Renal pelvis (tissue), 4 donors: ENCODE measurements around the gene ST6GALNAC4. TPM values are rescaled to one million over a fixed set of nuclear protein-coding genes. Genes with fewer than 3 reads are reported as not detected.
A peak's percentile ranks its signal among the peaks of the same experiment; 100 is the strongest.

Experiments
- DNase-seq: peaks from one replicate; pipeline ENCODE4 v3.0.0-alpha.2; 2013
- polyA plus RNA-seq, 3 donors: library from polyadenylated mRNA; unstranded; fragments of 120-200 nt; gene quantifications; one replicate each; pipeline ENCODE4 v1.2.1, GENCODE V29; 2013; ENCODE audit not compliant: insufficient read length in 3 of 3

Gene ST6GALNAC4
- polyA plus RNA-seq, 3 donors = 13.5 to 17.2 (median 16.1) TPM

DNA sequence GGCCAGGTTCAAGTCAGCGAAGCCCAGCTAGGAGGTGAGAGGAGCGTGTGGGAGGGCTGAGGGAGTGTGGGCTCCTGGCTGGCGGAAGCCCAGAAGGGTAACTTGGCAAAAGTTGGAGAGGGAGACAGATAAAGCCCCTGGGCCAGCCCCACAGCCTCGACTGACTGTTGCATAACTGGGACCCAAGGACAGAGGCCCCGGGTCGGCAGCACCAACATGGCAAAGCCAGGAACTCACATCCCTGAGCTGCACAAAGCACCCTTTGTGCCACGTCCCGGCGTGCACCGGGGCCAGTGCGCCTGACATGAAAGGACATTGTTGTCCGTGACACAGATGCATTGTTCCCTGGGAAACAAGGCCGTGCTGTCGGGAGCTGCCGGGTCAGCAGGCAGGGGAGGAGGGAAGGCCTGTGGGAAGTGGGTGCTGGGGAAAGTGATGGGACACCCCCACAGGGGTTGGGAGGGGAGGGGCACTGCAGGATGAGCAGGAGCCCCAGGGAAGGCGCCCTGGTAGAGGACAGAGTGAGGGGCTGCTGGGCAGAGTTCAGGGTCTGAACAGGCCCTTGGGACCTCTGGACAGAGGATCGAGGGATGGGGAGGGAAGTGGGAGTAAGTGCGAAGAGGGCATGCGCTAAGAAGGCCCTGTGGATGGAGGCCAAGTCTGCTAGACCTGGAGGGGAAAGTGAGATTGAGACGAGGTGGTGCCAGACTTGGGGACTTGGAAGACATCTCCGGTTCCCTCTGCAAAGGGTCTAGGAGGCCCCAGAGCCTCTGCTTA is 33.9 kb upstream of the ST6GALNAC4 start:
- DNase-seq = no peak

DNA sequence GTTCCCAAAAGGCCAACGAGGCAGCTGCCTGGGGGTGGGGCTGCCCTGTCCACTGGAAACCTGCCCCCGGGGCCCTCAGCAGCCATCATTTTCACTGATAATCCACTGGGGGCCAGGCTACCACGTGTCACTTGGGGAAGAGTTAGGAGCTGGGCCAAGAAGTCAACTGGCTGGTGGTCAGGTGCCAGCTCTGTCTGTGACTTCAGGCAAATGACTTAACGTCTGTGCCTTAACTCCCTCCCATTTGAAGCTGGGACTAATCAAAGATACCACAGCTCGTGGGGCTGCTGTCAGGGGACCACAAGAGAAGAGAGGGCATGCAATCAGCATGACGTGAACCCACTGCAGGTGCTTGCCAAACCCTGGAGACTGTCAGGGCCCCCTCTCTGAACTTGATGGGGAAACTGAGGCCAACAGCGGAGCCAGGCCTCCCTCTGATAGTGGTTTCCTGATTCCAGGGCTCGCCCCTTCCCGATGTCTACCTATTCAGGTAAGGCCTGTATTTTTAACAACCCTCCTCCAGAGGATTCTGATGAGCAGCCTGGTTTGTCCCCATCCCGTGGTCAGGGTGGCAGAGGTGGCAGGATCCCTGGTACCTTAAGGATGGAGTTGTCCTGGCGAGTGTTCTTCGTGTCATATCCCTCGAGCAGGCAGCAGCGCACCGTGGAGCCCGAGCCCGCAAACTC is 33.1 kb upstream of the ST6GALNAC4 start:
- DNase-seq = no peak

DNA sequence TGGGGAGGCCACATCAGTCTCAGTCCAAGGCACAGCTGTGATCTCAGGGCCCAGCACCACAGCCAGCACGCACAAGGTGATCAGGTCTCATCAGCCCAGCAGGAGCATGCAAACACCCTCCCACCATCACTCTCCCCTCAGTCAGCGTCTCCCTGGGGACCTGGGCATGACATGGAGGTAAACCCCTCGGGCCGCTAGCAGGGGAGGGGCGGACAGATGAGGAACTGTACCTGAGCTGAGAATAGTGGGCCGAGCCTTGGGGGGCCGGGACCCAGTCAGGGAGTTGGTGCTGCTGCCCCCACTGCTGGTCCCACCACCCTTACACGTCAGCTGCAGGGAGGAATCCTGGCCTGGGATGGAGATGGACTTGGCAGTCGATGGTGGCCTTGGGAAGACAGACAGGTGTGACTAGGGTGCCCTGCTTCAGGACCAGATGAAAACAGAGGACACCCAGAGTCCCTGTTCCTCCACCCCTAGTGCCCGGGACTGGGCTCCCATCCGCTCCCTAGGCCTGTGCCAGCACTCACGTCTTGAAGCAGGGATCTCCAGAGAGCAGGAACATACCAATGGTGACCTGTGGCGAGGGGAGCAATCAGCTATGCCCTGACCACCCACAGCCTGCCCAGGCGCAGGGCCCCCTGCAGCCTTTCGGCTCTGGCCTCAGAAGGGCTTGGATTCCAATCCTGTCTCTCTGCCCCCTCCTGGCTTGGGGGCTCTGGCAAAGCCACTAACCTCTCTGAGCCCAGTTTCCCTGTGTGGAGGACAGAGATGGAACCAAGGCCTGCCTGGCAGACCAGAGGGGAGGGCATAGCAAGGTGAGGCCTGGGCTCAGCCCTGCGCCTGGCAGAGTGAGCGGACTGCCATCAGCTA is 31.2 kb upstream of the ST6GALNAC4 start:
- no peak for DNase-seq

DNA sequence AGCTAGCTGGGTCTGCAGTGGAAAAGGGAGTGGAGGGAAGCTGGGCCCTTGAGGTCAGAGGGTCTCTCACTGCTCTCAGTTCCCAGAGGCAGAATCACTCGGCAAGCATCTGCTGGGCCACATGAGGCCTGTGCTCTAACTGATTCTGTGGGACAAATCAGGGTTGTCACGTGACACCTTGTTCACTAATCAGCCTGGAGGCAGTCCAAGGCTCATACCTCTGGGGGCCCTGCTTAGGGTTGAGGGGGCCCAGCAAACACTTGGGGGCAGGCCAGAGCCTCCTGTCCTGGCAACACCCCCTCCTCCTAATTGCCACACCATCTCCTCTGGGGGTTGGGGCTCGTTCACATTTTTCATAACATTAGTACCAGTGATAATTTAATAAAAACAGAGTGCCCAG is 29.9 kb upstream of the ST6GALNAC4 start:
- DNase-seq = no peak

DNA sequence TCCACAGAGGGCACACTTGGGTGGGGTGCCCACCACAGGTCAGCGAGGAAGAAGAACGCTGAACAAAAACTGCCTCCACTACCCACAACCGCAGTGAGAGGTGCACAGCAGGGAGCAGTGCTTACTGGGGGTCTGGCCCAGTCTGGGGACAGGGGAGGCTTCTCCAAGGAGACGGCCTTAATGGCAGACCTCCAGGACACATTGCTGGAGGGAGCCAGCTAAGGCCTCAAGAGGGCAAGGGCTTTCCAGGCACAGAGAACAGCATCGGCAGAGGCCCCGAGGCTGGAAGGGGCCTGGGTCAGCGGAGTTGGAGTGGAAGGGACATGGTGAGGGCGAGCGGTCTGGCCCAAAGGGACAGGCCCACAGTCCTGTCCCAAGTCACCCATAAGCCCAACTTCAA is 29.1 kb upstream of the ST6GALNAC4 start:
- no peak for DNase-seq

DNA sequence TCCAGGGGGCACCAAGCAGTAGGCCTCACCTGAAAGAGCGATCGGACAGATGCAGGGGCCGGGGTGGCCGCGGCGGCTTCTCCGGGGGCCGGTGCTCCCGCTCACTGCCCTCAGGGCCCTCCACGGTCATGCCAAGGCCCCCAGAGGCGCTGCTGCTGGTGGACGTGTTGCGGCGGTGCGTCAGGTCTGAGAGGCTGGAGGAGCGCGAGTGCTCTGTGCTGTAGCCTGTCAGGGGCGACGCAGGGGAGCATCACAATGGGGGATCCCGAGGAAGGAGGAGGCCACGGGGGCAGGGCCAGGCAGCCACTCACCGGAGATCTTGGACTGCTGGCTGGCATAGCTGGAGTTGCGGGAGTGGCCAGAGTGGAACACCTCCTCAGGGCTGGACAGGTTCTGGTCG is 28.5 kb upstream of the ST6GALNAC4 start:
- DNase-seq = no peak

DNA sequence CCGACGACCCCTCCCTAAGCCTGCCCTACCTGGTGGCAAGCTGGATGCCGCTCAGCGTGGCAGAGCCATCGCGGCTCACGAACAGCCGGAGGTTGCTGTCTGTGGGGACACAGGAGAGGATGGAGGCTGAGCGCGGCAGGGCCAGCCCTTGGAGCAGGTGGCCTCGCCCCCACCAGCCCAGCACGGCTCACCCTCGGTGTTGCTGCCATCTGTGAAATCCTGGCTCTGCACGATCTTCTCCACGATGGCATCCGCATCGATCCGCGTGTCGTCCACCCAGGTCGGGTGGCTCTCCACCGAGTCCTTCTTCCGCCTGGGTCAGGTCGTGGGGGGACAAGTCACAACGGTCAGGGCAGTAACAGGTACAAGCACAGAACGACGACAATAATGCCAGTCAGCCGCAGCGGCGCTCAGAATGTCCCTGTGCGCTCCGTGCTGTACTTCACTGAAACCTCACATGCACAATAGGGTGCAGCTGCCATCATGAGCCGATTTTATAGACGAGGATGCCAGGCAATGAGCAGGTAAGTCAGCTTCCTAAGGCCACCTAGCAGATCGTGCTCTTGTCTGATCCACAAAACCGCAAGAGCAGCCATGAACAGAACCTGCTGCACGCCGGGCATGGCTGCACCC is 27.9 kb upstream of the ST6GALNAC4 start:
- no peak for DNase-seq

DNA sequence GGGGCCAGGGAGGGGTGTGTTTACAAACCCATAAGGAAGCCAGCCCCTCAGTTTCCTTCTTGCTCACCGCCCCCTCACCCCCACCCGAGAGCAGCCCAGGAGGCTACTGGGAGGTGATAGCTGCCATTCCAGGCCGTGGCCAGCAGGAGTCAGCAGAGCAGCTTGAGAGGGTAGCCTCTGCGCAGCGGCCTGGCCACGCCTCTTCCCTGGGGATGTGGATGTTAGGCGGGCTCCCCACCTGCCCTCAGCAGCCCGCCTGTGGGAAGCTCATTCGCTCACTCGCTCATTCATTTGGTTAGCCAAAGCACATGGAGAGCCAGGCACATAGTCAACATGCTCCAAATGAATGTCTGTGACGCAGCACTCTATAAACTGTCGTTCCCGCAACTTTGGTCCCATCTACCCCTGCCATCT is 26.9 kb upstream of the ST6GALNAC4 start:
- DNase-seq = no peak

DNA sequence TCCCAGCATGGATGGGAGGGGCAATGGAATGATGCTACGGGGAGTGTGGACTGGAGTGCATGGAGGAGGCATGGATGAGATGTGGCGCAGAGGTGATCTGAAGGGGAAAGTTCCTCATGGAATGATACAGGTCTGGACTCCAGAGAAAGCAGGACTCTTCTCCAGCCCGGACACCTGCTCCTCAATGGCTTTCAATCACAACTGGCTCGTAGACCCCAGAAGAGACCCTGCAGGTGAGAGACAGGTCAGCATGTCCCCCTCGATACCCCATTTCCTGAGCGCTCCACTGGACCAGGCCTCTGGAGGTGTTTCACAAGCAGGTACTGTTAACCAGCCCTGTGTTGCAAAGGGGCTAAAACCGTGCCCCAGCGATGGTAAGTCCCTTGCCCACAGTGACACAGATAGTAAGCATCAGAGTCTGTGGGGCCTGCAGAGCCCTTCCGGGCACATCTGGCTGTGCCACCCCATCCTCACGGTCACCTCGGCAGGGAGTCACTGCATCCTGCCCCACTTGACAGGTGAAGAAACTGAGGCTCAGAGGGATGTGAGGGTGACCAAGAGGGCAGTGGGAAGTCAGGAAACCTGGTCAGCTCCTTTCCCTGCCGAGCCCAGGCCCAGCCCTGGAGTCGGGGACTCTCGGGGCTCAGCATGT is 26.3 kb upstream of the ST6GALNAC4 start:
- DNase-seq = no peak

DNA sequence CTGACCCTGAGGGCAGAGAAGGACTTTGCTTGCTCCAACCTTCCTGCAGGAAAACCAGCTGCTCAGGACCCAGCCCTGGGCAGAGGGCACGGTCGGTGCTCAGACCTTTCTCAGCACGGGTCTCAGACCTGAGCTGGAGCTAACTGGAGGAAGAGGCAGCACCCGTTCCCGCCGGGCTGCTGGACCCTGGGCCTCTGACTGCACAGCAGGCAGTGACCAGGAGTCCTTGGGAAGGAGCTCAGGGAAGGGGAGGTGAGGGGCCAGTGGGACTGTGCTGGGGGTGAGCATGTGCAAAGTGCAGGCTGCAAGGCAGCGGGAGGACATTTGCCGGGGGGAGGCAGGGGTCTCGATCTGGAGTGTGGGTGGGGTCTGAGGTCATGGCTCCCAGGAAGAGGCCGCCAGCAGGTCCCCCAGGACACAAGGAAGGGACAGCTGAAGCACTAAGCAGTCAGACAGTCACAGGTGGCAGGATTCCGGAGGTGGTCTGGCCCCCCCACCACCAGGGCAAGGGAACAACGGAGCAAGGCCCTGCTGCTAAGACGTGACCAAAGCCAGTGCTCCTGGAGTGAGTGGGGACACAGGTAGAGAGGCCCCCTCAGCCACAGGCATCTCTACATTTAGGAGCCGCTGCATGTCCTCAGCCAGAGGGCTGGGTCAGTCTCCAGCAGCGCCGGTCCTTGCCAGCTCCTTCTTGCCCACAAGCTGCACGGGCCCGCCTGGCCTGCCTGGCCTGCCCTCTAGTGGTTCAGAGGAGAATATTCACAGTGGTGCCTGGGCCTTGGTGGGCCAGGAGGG is 25.6 kb upstream of the ST6GALNAC4 start:
- DNase-seq = no peak

DNA sequence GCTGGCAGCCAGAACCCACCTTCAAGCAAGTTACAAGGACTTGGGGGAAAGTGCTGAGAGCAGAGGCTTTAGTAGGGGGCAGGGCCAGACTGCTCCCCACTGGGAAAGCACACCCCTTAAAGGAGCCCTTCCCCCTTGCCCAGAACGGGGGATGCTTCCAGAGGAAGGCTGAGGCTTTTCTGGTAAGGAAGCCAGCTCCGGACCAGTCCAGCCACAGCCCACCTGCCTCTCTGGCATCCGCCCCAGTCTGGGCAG is 25.0 kb upstream of the ST6GALNAC4 start:
- DNase-seq = no peak

DNA sequence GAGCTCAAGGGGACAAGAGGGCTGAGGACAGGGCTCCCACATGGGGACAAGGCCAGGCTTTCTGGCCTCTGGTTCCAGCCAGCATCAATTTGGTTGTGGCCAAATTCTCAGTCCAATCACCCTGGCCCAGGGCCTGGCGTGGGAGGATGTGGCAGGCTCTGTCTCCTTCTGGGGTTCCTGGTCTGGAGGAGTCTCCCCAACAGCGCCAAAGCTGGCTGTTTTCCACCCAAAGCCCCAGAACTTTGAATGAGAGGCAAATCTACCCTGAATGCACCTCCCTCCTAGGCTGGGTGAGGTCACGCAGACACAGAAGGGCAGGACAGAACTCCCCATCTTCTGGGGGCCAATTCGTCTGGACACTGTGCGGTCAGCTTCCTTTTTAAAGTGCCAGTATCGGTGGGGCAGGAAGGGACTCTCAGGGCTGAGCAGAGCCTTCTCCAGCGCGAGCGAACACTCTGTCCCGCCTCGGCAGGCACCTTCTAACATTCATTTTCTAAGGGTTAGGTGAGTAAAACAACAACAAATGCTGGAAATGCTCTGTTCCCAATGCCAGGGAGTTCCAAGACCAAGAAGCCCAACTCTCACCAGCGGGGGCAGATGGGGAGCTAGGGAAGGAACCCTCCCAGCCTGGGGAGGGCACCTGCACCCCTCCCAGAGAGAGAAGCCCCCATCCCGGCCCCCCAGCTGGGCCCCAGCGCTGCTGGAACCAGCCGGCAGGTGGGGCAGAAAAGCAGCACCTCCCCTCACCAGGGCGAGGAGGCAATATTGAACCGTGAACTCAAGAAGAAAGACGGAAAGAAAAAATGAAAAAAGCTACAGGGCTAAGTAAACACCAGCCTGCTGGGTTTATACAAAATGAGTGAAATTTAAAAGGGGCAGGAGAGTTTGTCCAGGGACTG is 24.5 kb upstream of the ST6GALNAC4 start:
- no peak for DNase-seq

DNA sequence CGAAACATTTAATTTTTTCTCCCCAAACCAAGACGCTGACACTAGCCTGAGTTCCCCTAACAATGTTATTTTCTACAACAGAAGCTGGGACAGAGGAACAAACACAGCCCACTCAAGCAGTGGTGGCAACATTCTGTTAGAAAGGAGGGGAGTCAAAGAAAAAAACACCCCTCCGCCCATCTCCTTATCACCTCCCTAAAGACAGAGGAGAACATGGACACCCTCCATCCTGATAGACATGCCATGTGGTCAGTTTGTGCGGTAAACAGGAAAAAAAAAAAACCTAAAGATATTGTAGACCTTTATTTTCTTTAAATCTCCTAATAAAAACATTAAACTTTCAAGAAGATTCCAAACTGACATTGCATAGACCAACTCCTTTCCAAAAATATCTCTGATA is 23.8 kb upstream of the ST6GALNAC4 start:
- DNase-seq = no peak

DNA sequence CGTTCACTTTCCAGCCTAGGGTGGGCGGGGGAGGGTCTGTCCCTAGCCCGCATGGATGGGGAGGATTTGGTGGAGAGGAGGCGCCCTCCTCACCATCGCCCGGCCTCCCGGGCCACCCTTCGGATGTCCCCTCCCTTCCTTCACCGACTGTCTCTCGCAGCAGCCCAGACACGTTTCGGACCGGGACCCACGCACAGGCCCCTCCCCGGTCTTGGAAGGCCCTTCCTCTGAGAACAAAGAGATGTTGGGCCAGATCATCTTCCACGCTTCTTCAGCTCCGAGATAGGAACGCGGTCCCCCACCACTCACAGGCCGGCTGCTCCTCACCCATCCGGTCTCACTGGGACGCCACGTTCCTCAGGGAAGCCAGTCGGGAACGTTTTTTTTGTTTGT is 21.5 kb upstream of the ST6GALNAC4 start:
- DNase-seq = peak; percentile 29

DNA sequence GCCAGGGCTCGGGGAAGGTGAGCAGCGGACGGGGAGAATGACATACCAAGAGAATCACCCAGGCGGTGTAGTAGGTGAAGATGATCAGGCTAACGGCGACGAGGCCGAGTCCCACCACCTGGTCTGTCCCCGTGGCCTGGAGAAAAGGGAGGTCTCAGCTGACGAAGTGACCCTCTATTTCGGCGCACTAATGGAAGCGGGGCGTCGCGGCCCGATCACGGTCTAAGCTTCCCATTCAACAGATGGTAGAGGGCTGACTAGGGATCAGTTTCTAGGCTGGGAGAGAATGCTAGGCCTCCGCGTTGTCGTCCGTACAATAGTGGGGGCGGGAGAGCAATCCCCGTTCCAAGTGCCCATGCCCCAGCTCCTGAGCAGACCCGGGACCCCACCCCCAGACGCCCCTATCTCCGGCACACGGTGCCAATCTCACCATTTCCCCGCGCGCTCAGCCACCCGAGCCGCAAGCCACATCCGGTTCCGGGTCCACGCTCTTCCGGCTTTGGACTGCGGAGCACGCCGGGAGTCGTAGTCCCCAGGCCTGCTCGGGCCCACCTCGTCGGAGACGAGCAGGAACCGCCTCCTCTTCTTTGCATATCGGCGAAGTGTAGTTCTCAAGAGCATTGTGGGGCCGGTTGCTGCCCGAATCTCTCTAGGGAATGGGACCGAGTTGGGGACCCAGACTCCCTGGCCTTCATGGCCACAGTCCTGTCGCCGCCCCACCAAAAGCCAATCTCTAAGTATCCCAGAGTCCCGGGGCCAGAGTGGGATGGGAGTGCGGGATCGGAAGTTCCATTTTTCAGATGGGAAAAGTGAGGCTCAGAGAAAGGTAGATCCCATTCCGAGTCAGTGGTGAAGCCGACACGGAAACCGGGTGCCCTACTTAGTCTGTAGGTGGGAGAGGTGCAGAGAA is 20.8 kb upstream of the ST6GALNAC4 start, which contains the start of gene DPM2:
DPM2 (minus strand) TSS at position 467 of the 910 bp plus-strand sequence; CDS start at position 433, 34 bp downstream.
- DNase-seq = peak; percentile 88

DNA sequence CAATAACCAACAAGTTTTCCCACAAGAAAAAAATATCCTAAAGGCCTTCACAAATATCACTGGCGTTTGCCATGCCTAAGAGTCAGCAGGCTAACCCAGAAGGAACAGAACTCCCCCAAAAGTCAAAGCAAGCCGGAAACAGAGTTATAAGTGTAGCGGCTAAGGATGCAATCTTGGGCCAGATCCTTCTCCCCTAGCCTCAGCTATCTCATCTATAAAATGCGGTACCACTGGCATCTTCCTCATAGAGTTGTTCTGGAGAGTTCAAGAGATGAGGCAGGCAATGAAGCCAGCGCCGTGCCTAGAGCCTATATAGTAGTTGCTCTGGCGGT is 20.2 kb upstream of the ST6GALNAC4 start:
- no peak for DNase-seq

DNA sequence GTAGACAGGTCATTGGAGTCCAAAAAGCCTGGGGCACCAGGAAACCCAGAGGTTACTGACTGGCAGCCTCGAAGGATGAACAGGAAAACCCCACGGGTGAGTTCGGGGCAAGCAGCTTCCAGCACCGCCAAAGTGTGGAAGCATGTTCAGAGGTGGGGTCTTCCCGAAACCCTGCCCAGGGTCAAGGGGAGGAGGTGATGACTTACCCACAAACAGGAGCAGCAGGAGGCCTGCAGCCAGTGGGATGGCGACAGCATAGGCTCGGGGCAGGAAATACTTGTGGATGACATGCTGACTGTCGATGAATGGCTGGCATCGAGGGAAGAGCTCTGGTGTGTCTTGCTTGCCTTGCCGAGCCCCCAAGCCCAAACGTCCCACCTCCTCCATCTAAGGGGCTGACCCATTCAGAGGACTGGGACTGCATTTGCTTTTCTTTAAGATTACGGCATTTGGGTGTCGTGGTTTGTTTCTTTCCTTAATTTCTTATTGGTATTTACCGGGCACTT is 19.6 kb upstream of the ST6GALNAC4 start:
- no peak for DNase-seq

DNA sequence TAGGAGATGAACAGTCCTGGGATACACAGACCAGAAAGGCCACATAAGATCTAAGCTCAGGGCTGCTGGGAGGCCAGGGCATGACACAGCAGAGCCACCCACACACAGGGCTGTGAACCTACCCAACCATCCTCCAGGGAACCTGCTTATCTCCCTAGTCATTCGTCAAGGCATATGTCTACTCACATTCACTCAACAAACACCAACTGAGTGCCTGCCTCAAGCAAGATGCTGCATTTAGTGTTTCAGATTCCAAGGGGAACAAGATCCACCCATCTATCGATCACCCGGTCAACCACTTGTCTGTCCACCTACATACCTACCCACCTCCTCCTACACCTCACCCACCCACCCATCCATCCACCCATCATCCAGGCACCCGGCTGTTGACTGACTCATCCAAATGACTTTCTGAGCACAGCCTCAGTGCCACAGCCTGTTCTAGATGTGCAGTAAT is 19.0 kb upstream of the ST6GALNAC4 start:
- DNase-seq = no peak

DNA sequence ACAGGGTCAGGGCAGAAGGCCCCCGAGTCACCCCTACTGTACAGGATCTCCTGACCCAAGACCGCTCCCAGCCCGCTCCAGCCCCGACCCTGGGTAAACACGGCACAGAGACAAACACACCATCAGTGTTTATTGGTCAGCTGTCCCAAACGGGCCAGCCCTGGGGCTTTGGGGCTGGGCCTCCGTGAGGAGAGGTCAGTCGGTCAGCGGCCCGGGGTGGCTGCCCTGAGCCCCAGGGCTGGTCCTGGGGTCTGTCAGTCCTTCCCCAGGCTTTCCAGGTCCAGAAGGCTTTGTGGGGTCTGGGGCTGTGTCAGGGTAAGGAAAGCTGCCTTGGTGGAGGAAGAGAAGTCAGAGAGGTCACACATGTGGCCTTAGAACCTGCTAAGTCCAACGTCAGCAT is 18.1 kb upstream of the ST6GALNAC4 start:
- no peak for DNase-seq
